B cell (primary cell): ENCODE data around the gene COQ8A.

Experiments
- CTCF ChIP-seq: fragments of 200-600 bp; IDR thresholded peaks from one replicate; pipeline ENCODE4 v1.8.0; 2022; ENCODE audit warnings: antibody characterized with exemption, mild to moderate bottlenecking
- EZH2 ChIP-seq: IDR thresholded peaks from 2 replicates; pipeline ENCODE4 v1.6.1; 2012; ENCODE audit warnings: borderline replicate concordance, low read depth, mild to moderate bottlenecking, moderate library complexity, low read length; ENCODE audit not compliant: insufficient read depth, poor library complexity, severe bottlenecking

GRCh38 chr1:226975259-226976250 lies 35.5 kb downstream of the COQ8A start:
- no peak for TF ChIP-seq CTCF
- TF ChIP-seq EZH2 = no peak
